GM18951 (cell line): Measurements from ENCODE around the gene TSHZ1.

Source experiments
- POLR2A ChIP-seq: IDR thresholded peaks from 4 replicates; pipeline ENCODE4 v1.6.1; 2011; ENCODE audit warnings: mild to moderate bottlenecking; ENCODE audit not compliant: insufficient read length, insufficient read depth; ENCODE audit errors: extremely low read depth
- in situ Hi-C: fragments of 300-500 bp; cut with MboI; formaldehyde crosslinking; loops from one replicate; pipeline ENCODE4 v1.12.0; 2022; ENCODE audit warnings: low sequenced_read_pairs, mixed read lengths, inconsistent platforms; ENCODE audit not compliant: unreplicated experiment

Gene TSHZ1

DNA sequence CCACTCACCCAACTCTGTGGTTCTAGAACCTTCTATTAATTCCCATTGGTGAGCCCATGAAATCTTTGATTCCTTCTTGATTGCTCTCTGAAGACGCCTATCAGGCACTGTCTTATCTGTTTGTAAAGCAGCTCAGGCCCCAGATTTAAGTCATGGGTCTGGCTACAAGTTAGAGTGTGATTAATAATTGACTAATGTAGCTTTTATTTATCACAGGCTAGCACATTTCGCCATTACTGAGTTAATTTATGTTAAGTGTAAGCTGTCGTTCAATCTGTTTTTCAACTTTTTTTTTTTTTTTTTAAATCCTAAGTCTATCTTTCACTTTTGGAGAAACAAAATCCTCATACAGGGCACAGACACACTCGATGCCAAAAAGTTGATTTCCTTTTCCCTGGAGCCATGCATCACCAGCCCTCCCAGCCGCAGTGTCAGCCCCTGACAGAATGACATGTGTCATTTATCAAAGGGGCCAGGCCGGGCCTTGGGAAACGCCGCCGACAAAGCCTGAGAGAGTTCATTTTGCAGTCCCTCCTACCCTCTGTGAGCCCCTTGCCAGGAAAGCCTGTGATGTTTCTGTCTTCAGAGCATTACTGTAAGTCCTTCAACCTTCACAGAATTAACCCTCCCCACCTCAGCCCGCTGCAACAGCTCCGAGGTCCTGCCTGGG lies 15.8 kb downstream of the TSHZ1 start:
- in situ Hi-C loops, result no loop called here
- no peak for TF ChIP-seq POLR2A

GRCh38 chr18:75226956-75227316 lies 16.3 kb downstream of the TSHZ1 start:
- no peak for TF ChIP-seq POLR2A

GRCh38 chr18:75227535-75228296 lies 17.1 kb downstream of the TSHZ1 start:
- TF ChIP-seq POLR2A, result no peak
- in situ Hi-C loops, result no loop called here

More at GRCh38 chr18:75226956-75227316, 16.3 kb downstream of the TSHZ1 start:
- in situ Hi-C loops, result no loop called here

- in situ Hi-C loops, result no loop called here
- TF ChIP-seq POLR2A, result no peak
These were observed 18.4 kb downstream of the TSHZ1 start for GRCh38 chr18:75228967-75229366.

DNA sequence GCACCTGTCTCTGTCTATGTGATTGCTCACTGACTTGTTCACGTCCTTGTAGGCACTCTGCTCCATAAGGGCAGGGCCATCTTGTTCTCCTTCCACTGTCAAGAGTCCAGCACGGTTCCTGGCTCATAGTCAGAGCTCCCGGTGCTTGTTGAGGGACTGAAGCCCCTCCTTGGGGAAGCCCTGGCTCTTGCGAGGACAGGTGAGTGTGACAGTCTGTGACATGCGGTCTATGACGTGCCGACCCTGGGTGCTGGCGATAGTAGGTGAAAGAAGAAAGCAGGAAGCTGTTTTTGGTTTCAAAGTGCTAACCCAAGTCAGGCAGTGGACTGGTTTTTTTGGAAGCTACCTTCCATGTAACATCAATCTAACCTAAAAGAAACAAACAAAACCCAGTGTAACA lies 18.8 kb downstream of the TSHZ1 start:
- no peak for TF ChIP-seq POLR2A
- in situ Hi-C loops, result no loop called here

GRCh38 chr18:75230163-75231052 lies 19.8 kb downstream of the TSHZ1 start:
- no peak for TF ChIP-seq POLR2A
- in situ Hi-C loops, result no loop called here

- in situ Hi-C loops, result no loop called here
- no peak for TF ChIP-seq POLR2A
These were observed 20.4 kb downstream of the TSHZ1 start for GRCh38 chr18:75231053-75231406.

GRCh38 chr18:75234901-75235300 lies 24.3 kb downstream of the TSHZ1 start:
- in situ Hi-C loops, result no loop called here
- no peak for TF ChIP-seq POLR2A

GRCh38 chr18:75235896-75236295 lies 25.3 kb downstream of the TSHZ1 start:
- no peak for TF ChIP-seq POLR2A

DNA sequence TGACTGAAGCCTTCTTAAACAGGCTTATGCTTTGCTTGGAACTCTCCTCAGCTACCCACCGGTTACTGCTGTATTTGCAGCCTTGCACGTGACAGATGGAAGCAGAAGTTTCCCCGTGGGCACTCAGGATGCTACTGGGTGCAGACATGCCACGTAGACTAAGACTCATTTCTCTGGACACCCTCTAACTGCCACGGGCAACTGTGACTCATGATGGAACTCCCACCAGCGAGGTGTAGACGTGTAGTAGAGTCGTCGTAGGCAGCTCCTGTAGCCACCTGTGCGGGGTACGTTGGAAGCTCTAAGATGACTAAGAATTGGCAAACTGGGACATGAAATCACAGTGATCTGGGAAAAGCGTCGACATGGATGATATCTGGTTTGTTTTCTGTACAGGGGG lies 27.5 kb downstream of the TSHZ1 start:
- in situ Hi-C loops, result no loop called here
- TF ChIP-seq POLR2A, result no peak

More at GRCh38 chr18:75235896-75236295, 25.3 kb downstream of the TSHZ1 start:
- in situ Hi-C loops, result no loop called here

DNA sequence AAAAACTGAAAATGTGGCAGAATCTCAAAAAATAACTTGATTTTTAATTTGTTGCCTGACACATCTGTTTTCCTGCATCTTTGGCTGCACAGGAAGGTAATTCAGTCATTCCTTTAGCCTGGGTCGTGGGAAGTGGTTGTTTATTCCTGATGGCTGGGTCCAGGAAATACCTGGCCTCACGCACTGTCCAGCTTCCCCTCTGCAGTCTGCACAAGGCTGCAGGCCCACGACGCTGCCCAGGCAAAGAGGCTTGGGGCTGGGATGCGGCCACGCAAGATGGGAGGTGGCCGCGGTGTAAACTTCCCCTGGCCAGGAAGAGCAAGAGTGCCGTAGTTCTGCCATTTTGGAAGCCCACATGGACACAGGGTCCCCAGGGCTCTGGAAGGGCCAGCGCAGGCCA lies 28.2 kb downstream of the TSHZ1 start:
- TF ChIP-seq POLR2A, result no peak
- in situ Hi-C loops, result no loop called here

- in situ Hi-C loops, result no loop called here
- TF ChIP-seq POLR2A, result no peak
These were observed 29.8 kb downstream of the TSHZ1 start for GRCh38 chr18:75240433-75240832.

- in situ Hi-C loops, result no loop called here
- no peak for TF ChIP-seq POLR2A
These were observed 31.1 kb downstream of the TSHZ1 start for GRCh38 chr18:75241705-75242104.
